Activated CD4-positive, alpha-beta T cell treated with anti-CD3 and anti-CD28 coated beads, Interleukin-2, amount 10 ng/mL, durations not matched to agents 7 days and 5 days (primary cell): ENCODE measurements around the gene CNGA3. TPM values are rescaled to one million over a fixed set of nuclear protein-coding genes. Genes with fewer than 3 reads are reported as not detected.

Experiments used
- CTCF ChIA-PET: fragments of 350-600 bp; sonication (Branson Sonifier 250); formaldehyde crosslinking; loops from one replicate; lab custom pipeline; 2021; ENCODE audit warnings: antibody characterized with exemption; lab: Charles Lee
- POLR2A ChIA-PET: fragments of 350-600 bp; sonication (Branson Sonifier 250); formaldehyde crosslinking; loops from one replicate; lab custom pipeline; 2021; ENCODE audit warnings: antibody characterized with exemption; lab: Charles Lee
- DNase-seq: peaks from one replicate; pipeline ENCODE4 v3.0.0-alpha.2; 2020
- H3K27ac Mint-ChIP-seq: one replicate; pipeline ENCODE4 v1.8.0; 2021; ENCODE audit warnings: mild to moderate bottlenecking, moderate library complexity, mixed read lengths
- H3K27me3 Mint-ChIP-seq: one replicate; pipeline ENCODE4 v1.8.0; 2021; ENCODE audit warnings: mixed read lengths
- H3K36me3 Mint-ChIP-seq: one replicate; pipeline ENCODE4 v1.8.0; 2021; ENCODE audit warnings: low read depth, mixed read lengths
- H3K4me1 Mint-ChIP-seq: one replicate; pipeline ENCODE4 v1.8.0; 2021; ENCODE audit warnings: mixed read lengths
- H3K4me3 Mint-ChIP-seq: one replicate; pipeline ENCODE4 v1.8.0; 2021; ENCODE audit warnings: mild to moderate bottlenecking, moderate library complexity, mixed read lengths
- H3K9me3 Mint-ChIP-seq: one replicate; pipeline ENCODE4 v1.8.0; 2021; ENCODE audit warnings: mixed read lengths
- total RNA-seq, 2 experiments: library from RNA; stranded (reverse); gene quantifications; one replicate each; pipeline ENCODE4 v1.2.3, GENCODE V29; 2021

The CNGA3 gene
- total RNA-seq, 2 experiments from 2014 or later, result not detected

DNA sequence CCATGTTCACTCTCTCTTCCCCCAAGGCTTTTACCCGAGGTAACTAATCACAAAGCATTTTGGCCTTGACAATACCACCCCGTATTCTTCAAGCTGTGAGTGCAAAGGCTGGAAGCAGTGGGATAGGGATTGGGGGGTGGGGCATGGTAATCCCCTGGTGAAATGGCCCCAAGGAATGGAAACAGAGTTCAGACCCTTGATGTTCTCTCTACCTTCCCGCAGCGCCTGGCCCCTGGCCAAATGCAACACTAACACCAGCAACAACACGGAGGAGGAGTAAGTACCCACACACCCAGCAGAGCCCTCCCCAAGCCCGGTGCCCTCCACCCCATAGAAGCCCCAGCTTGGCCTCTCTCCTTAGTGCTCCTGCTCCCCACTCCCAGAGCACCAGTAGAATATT, 36.9 kb downstream of the CNGA3 start:
- POLR2A ChIA-PET, result no interaction called here
- CTCF ChIA-PET, result interaction anchor here (2.6 kb wide), 1 partner anchor 684 kb away, joined by 14 read pairs; no protein-coding TSS in a partner anchor
- Mint-ChIP-seq H3K36me3 (no peaks in the 10 kb centered on the region), H3K4me1 (no peaks in the 10 kb centered on the region), H3K9me3 (no peaks in the 10 kb centered on the region), H3K4me3 (no peak overlapping the region), H3K27me3 (peaks cover 3% of the 10 kb centered on the region), H3K27ac (no peak overlapping the region)
- DNase-seq, result no peak

DNA sequence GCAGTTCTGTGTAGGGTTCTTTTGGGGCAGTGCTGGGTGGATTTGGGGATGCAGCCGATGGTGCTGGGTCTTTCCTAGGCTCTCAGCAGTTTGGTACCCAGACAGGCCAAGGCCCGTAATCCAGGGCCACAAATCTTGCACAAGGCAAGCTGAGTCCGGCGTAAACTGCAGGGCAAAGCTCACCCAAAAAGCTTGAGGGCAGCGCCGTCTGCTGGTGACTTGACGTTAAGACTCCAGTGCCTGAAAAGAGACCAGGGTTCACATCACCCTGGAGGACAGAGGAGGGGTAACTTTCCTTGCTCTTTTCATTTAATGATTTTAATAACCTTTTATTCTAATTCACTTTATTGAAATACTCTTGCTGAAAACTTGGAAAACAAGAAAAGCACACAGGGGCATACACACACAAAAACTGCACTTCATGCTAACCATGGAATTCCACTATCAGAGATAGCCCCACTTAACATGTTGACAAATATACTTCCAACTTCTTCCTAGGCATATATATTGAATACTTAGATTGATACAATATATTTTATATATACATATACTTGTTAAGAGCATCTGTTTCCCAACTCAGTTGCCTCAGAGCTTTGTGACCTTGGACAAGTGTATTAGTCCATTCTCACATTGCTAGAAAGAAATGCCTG, 38.9 kb downstream of the CNGA3 start:
- Mint-ChIP-seq H3K27ac (no peak overlapping the region), H3K36me3 (no peaks in the 10 kb centered on the region), H3K27me3 (peaks cover 1% of the 10 kb centered on the region), H3K4me1 (no peaks in the 10 kb centered on the region), H3K9me3 (no peaks in the 10 kb centered on the region), H3K4me3 (no peak overlapping the region)
- ChIA-PET POLR2A (no interaction called here), CTCF (interaction anchor here (0.8 to 2.6 kb wide), 8 partner anchors 13 to 686 kb away, joined by 3 to 14 read pairs (median 3); no protein-coding TSS in a partner anchor)
- peak; percentile 78 for DNase-seq

DNA sequence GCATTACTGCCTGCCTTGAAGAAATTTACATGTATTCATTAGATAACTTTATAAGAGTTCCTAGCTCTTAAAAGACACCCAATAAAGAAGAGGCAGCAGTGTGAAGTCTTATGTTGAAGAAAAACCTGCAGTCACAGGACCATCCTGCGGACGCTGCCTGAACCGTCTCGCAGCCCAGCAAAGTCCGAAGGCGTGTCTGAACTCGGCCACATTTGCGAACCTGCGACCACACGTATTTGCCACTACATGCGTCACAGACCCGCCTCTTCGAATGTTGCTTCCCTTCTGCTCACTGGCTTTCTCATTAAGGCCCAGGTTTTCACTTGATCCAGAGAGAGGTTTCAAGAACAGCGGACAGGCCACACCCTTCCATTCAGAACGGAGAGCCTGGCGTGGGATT, 41.2 kb downstream of the CNGA3 start:
- Mint-ChIP-seq H3K4me3 (no peak overlapping the region), H3K27ac (no peak overlapping the region), H3K9me3 (no peaks in the 10 kb centered on the region), H3K27me3 (no peaks in the 10 kb centered on the region), H3K36me3 (no peaks in the 10 kb centered on the region), H3K4me1 (no peaks in the 10 kb centered on the region)
- POLR2A ChIA-PET, result no interaction called here
- CTCF ChIA-PET, result interaction anchor here (0.6 to 1.3 kb wide), 2 partner anchors 465 to 580 kb away, joined by 3 to 4 read pairs; no protein-coding TSS in a partner anchor
- no peak for DNase-seq

DNA sequence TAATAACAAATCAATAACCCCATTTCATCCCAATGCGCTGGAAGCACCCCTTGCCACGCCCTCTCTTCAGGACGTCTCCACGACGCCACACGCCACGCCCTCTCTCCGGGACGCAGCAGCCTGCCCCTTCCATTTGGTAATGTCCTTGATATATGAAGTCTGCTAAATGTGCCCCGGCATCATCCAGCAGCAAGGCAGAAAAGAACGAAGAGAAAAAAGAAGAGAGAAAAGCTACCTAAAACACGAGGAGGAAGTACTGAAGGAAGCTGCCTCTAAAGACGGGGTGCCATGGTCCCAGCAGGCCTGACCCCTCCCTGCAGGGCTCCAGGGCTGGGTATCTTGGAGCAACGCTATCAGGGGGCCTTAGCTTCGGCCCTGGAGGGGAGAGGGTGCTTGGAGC, 41.8 kb downstream of the CNGA3 start:
- POLR2A ChIA-PET, result no interaction called here
- no peak overlapping the region for H3K27ac Mint-ChIP-seq

DNA sequence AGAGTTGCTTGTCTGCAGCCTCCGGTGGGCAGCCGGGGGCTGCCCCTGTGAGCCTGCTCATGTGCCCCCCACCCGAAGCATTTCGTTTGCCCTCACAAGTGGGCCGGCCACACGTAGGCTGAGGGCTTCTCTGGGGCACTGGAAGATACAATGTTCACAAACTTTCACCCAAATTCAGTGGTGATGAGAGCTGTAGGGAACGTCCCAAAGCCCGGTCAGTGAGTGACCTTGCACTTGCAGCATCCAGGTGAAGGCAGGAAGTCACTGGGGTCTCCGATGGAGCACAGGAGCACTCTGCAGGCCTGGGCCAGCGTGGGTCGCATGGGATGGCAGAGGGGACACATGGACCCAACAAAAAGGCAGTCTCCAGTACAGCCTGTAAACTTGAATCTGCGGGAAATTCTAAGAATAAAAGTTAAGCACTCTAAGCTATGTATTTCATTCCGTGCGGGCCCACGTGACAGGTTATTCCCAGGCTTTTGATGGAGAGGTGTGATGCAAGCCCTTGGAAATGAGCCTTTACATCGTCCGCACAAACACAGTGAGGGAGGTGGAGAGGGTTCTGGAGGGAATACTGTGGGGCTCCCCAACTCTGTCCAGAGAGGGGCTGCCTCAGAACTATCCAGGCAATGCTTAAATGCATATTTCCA, 42.5 kb downstream of the CNGA3 start:
- POLR2A ChIA-PET, result no interaction called here
- H3K27ac Mint-ChIP-seq, result no peak overlapping the region
- H3K4me1 Mint-ChIP-seq, result no peaks in the 10 kb centered on the region
- no peak for DNase-seq
- H3K4me3 Mint-ChIP-seq, result no peak overlapping the region
- no peaks in the 10 kb centered on the region for H3K9me3 Mint-ChIP-seq
- H3K27me3 Mint-ChIP-seq, result no peaks in the 10 kb centered on the region
- no peaks in the 10 kb centered on the region for H3K36me3 Mint-ChIP-seq
- CTCF ChIA-PET, result interaction anchor here (0.7 kb wide), 1 partner anchor 582 kb away, joined by 3 read pairs; no protein-coding TSS in a partner anchor

More for the DNA sequence above, 41.8 kb downstream of the CNGA3 start:
- DNase-seq, result no peak
- Mint-ChIP-seq H3K4me3 (no peak overlapping the region), H3K4me1 (no peaks in the 10 kb centered on the region), H3K36me3 (no peaks in the 10 kb centered on the region), H3K9me3 (no peaks in the 10 kb centered on the region), H3K27me3 (no peaks in the 10 kb centered on the region)
- CTCF ChIA-PET, result no interaction called here

DNA sequence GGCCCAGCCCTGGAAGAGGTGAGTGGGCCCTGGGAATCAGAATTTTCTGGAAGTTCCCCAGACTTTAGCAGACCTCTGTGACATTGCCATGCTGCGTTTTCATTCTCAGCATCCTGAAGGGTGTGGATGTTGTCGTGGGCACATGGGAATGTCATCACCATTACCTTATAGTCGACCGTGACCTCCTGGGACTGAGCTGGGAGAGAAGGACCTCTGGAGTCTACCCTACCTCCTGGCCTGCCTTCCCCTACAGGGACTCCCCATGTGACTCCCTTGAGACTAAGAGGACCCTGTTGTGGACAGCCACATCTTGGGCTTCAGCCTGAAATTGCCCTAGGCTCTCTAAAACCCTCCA, 43.0 kb downstream of the CNGA3 start:
- CTCF ChIA-PET, result interaction anchor here (0.7 kb wide), 1 partner anchor 582 kb away, joined by 3 read pairs; no protein-coding TSS in a partner anchor
- H3K4me3 Mint-ChIP-seq, result no peak overlapping the region
- no peaks in the 10 kb centered on the region for H3K4me1 Mint-ChIP-seq
- no peaks in the 10 kb centered on the region for H3K9me3 Mint-ChIP-seq
- no peak overlapping the region for H3K27ac Mint-ChIP-seq
- POLR2A ChIA-PET, result no interaction called here
- DNase-seq, result no peak
- H3K27me3 Mint-ChIP-seq, result no peaks in the 10 kb centered on the region
- H3K36me3 Mint-ChIP-seq, result no peaks in the 10 kb centered on the region

DNA sequence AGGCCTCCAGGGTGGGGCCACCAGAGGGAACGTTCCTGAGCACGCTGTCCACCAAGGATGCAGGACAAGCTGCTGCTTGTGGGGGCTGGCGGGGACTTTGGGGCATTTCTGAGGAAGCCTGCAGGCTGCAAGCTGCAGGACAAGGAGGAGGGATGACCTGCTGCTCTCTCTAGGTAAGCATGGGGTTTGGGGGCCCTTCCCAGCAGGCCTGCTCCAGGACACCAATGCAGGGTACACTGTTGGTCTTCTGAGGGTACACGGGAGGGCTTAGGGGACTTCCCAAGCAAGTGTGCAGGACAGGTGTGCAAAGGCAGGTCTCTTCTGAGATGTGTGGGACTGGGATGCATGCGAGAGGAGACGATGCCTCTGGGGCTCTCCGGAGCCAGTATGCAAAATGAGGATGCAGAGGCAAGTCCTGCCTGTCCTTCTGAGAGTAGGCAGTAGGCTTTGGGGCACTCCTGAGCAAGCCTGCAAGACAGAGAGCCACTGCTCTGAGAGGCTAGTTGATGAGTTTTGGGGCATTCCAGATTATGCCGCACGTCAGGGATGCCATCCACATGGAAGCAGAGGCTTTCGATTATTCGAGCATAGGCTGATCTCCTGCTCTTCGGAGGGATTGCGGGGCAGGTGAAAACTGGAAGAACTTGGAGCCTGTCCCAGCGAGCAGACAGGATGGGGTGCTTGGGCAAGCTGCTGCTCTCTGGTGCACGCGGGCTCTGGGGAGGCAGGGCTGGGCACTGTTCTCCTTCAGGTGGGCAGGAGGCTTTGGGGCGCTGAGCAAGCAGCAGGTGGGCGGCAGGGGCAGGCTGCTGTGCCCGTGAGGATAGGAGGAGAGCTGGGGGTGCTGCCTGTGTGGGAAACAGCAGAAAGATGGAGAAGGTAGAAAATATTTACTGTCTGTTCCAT, 44.6 kb downstream of the CNGA3 start:
- ChIA-PET POLR2A (no interaction called here), CTCF (interaction anchor here (1.2 kb wide), 1 partner anchor 92 kb away, joined by 3 read pairs; no protein-coding TSS in a partner anchor)
- Mint-ChIP-seq H3K4me1 (no peaks in the 10 kb centered on the region), H3K4me3 (no peak overlapping the region), H3K27ac (no peak overlapping the region), H3K27me3 (peaks cover 5% of the 10 kb centered on the region), H3K36me3 (no peaks in the 10 kb centered on the region), H3K9me3 (no peaks in the 10 kb centered on the region)
- DNase-seq, result no peak

DNA sequence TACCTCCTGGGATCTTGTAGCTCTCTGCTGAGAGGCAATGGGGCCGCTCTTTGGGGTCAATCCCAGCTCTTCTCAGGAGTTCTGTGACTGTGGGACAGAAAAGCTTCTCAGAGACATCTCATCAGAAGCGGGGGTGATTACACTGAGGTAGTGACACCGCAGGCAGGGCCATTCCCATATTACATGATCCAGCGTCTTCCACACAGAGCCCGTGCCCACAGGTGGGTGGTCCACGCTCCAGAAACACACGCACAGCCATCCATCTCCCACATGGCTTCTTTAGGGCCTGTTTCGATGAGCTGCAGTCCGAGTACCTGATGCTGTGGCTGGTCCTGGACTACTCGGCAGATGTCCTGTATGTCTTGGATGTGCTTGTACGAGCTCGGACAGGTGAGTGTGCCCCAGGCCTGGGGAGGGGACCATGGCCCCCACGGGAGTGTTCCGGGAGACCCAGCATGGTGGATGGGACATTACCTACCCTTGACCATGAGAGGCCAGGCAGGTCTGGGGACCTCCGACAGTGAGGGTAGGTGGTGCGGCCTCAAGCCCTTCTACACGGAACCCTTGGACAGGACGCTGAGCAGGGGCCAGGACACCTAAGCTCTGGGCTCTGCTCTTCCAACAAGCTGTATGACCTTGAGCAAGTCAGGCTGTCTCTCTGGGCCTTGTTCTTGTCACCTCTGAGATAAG, 45.5 kb downstream of the CNGA3 start:
- CTCF ChIA-PET, result interaction anchor here (0.9 to 1.2 kb wide), 2 partner anchors 93 to 478 kb away, joined by 3 read pairs; no protein-coding TSS in a partner anchor

DNA sequence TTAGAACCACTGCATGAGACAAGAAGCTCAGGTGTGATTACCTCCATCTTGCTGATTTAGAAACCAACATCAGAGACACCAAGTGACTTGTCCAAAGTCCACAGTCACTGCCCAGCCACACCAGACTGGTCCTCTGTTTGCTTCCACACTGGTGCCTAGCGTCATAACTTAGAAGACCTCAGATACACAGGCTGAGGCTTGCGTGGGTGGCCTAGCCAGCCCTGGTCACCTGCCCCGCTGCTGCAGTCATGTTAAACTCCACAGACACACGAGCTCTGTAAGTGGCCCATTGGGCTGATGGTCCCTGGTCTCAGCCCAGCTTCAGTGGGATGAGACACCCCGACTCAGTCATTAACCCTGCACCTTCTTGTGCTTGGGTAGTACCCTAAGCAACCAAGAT, 47.1 kb downstream of the CNGA3 start:
- peaks cover 7% of the 10 kb centered on the region for H3K27me3 Mint-ChIP-seq
- H3K4me1 Mint-ChIP-seq, result no peaks in the 10 kb centered on the region
- CTCF ChIA-PET, result no interaction called here
- no peak for DNase-seq
- no peaks in the 10 kb centered on the region for H3K36me3 Mint-ChIP-seq
- H3K4me3 Mint-ChIP-seq, result no peak overlapping the region
- H3K9me3 Mint-ChIP-seq, result no peaks in the 10 kb centered on the region
- POLR2A ChIA-PET, result no interaction called here
- H3K27ac Mint-ChIP-seq, result no peak overlapping the region

More for the DNA sequence above, 45.5 kb downstream of the CNGA3 start:
- POLR2A ChIA-PET, result no interaction called here
- no peaks in the 10 kb centered on the region for H3K36me3 Mint-ChIP-seq
- H3K27me3 Mint-ChIP-seq, result peaks cover 5% of the 10 kb centered on the region
- no peak for DNase-seq
- H3K4me3 Mint-ChIP-seq, result no peak overlapping the region
- no peaks in the 10 kb centered on the region for H3K4me1 Mint-ChIP-seq
- no peaks in the 10 kb centered on the region for H3K9me3 Mint-ChIP-seq
- no peak overlapping the region for H3K27ac Mint-ChIP-seq

DNA sequence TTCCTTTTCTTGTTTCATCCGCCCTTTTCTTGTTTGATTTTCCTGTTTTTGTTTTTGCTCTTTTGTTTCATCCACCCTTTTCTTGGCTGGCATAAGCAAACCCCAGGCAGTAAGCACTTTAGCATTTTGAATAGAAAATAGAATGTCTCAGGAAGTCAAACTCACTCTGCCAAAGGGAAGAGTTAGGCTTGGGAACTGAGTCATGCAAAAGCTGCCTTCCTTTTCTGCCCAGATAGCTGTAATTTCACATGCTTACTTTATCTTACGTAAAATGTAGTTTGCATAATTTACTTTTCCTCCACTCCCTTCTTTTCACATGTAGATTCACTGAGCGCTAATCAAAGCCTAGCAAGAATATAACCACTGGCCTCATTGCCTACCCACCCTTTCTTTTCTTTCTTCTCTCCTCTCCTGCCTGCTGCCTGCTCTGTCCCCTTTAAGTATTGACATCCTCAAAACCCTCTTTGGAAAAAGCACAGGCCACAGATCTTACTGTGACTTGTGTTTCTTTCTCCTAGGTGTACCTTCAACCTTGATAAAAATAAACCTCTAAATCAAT, 48.4 kb downstream of the CNGA3 start:
- Mint-ChIP-seq H3K27me3 (peaks cover 18% of the 10 kb centered on the region), H3K27ac (no peak overlapping the region), H3K9me3 (no peaks in the 10 kb centered on the region), H3K4me3 (no peak overlapping the region), H3K36me3 (no peaks in the 10 kb centered on the region), H3K4me1 (no peaks in the 10 kb centered on the region)
- ChIA-PET CTCF (no interaction called here), POLR2A (no interaction called here)
- no peak for DNase-seq

DNA sequence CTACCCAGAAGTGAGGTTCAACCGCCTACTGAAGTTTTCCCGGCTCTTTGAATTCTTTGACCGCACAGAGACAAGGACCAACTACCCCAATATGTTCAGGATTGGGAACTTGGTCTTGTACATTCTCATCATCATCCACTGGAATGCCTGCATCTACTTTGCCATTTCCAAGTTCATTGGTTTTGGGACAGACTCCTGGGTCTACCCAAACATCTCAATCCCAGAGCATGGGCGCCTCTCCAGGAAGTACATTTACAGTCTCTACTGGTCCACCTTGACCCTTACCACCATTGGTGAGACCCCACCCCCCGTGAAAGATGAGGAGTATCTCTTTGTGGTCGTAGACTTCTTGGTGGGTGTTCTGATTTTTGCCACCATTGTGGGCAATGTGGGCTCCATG, 49.7 kb downstream of the CNGA3 start:
- no peaks in the 10 kb centered on the region for H3K36me3 Mint-ChIP-seq
- H3K27me3 Mint-ChIP-seq, result peaks cover 27% of the 10 kb centered on the region
- ChIA-PET POLR2A (no interaction called here), CTCF (no interaction called here)
- H3K27ac Mint-ChIP-seq, result no peak overlapping the region
- DNase-seq, result no peak
- H3K9me3 Mint-ChIP-seq, result no peaks in the 10 kb centered on the region
- no peaks in the 10 kb centered on the region for H3K4me1 Mint-ChIP-seq
- no peak overlapping the region for H3K4me3 Mint-ChIP-seq

DNA sequence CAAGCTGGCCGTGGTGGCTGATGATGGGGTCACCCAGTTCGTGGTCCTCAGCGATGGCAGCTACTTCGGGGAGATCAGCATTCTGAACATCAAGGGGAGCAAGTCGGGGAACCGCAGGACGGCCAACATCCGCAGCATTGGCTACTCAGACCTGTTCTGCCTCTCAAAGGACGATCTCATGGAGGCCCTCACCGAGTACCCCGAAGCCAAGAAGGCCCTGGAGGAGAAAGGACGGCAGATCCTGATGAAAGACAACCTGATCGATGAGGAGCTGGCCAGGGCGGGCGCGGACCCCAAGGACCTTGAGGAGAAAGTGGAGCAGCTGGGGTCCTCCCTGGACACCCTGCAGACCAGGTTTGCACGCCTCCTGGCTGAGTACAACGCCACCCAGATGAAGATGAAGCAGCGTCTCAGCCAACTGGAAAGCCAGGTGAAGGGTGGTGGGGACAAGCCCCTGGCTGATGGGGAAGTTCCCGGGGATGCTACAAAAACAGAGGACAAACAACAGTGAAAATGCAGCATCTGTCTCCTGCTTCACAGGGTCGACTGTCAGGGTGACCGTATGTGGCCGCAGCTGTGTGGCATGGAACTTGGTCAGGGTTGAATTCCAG, 50.6 kb downstream of the CNGA3 start:
- Mint-ChIP-seq H3K9me3 (no peaks in the 10 kb centered on the region), H3K4me1 (no peaks in the 10 kb centered on the region), H3K4me3 (no peak overlapping the region), H3K27me3 (peaks cover 35% of the 10 kb centered on the region), H3K36me3 (no peaks in the 10 kb centered on the region), H3K27ac (no peak overlapping the region)
- no peak for DNase-seq
- CTCF ChIA-PET, result no interaction called here
- POLR2A ChIA-PET, result no interaction called here
